ENCODE data around the gene DZIP1L.

Gene DZIP1L

DNA sequence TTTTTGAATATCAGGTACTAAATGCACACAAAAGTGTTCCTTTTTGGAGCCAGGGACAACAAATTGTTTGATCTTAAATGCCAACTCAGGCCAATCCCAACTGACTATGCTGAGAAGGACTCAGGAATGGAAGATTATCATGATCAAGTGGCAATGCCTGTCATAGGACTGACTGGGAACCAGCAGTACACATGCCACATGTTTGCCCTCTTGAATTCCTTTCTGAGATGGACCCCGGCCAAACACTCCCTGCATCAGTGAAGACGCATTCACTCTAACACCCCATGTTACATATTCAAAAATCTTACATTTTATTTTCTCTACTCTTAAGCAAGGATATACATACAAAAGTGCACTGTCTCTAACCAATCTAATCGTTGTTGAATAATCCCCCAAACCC, 69.3 kb downstream of the DZIP1L start:
- TF ChIP-seq SIN3A (IDR thresholded peaks at IDR 0.05; ENCODE audit: borderline replicate concordance, insufficient read depth, low read length) (no peak), TAF1 (IDR thresholded peaks at IDR 0.05; ENCODE audit: borderline replicate concordance, insufficient read depth, low read length) (no peak)

GRCh38 chr3:138043266-138044029, 72.0 kb downstream of the DZIP1L start:
- no peak for TF ChIP-seq POLR2AphosphoS5 (IDR thresholded peaks at IDR 0.05; ENCODE audit: low read depth, low read length)
- no peak for TF ChIP-seq FOXP2 (optimal IDR thresholded peaks at IDR 0.05; ENCODE audit: borderline replicate concordance, extremely low read depth, extremely low read length, insufficient read depth)
- TF ChIP-seq, protein P1, sequence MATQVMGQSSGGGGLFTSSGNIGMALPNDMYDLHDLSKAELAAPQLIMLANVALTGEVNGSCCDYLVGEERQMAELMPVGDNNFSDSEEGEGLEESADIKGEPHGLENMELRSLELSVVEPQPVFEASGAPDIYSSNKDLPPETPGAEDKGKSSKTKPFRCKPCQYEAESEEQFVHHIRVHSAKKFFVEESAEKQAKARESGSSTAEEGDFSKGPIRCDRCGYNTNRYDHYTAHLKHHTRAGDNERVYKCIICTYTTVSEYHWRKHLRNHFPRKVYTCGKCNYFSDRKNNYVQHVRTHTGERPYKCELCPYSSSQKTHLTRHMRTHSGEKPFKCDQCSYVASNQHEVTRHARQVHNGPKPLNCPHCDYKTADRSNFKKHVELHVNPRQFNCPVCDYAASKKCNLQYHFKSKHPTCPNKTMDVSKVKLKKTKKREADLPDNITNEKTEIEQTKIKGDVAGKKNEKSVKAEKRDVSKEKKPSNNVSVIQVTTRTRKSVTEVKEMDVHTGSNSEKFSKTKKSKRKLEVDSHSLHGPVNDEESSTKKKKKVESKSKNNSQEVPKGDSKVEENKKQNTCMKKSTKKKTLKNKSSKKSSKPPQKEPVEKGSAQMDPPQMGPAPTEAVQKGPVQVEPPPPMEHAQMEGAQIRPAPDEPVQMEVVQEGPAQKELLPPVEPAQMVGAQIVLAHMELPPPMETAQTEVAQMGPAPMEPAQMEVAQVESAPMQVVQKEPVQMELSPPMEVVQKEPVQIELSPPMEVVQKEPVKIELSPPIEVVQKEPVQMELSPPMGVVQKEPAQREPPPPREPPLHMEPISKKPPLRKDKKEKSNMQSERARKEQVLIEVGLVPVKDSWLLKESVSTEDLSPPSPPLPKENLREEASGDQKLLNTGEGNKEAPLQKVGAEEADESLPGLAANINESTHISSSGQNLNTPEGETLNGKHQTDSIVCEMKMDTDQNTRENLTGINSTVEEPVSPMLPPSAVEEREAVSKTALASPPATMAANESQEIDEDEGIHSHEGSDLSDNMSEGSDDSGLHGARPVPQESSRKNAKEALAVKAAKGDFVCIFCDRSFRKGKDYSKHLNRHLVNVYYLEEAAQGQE (IDR thresholded peaks at IDR 0.05; ENCODE audit: insufficient read depth in 1 of 2, low read depth in 2 of 2, low read length in 2 of 2) = no peak
- no peak for TF ChIP-seq TAF1 (IDR thresholded peaks at IDR 0.05; ENCODE audit: borderline replicate concordance, insufficient read depth, low read length)
- TF ChIP-seq SIN3A (IDR thresholded peaks at IDR 0.05; ENCODE audit: borderline replicate concordance, insufficient read depth, low read length) = no peak

GRCh38 chr3:138042043-138042442, 73.4 kb downstream of the DZIP1L start:
- no peak for TF ChIP-seq POLR2AphosphoS5 (IDR thresholded peaks at IDR 0.05; ENCODE audit: low read depth, low read length)
- no peak for TF ChIP-seq TAF1 (IDR thresholded peaks at IDR 0.05; ENCODE audit: borderline replicate concordance, insufficient read depth, low read length)
- TF ChIP-seq, protein P1 (IDR thresholded peaks at IDR 0.05; ENCODE audit: insufficient read depth in 1 of 2, low read depth in 2 of 2, low read length in 2 of 2) = no peak
- TF ChIP-seq SIN3A (IDR thresholded peaks at IDR 0.05; ENCODE audit: borderline replicate concordance, insufficient read depth, low read length) = no peak
- TF ChIP-seq FOXP2 (optimal IDR thresholded peaks at IDR 0.05; ENCODE audit: borderline replicate concordance, extremely low read depth, extremely low read length, insufficient read depth) = no peak

DNA sequence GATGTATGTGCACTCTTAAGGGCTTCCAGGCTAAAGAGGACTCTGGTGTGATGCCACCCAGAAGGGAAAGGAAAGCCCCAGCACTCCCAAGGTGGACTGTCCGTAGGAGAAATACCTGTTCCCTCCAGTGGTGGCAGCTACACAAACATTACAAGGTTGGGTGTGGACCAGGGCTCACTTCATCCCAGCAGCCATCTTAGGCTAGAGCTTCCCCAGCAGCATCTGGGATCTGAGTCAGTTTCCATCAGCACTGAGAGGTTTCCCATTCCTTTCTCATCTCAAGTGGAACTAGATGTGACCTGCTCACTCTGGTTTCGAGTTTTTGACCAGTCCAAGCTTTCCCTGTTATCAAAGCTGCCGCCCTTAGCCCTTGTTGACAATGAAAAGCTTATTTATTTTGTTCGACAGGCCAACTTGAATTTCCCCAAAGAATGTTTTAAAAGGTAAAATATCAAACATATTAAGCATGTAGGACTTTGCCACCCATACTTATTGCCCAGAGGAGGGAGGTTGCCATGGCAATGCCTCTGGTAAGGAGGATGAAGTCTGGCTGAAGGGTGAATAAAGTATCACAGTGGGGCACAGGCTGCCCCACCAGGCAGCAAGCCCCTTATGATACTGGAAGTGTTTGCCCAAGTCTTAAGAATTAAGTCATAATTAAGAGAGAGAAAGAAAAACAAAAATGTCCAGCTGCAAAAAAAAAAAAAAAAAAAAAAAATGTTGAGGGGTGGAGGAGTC, 76.5 kb downstream of the DZIP1L start:
- TF ChIP-seq TAF1 (IDR thresholded peaks at IDR 0.05; ENCODE audit: borderline replicate concordance, insufficient read depth, low read length) (no peak), SIN3A (IDR thresholded peaks at IDR 0.05; ENCODE audit: borderline replicate concordance, insufficient read depth, low read length) (no peak), POLR2AphosphoS5 (IDR thresholded peaks at IDR 0.05; ENCODE audit: low read depth, low read length) (no peak), FOXP2 (optimal IDR thresholded peaks at IDR 0.05; ENCODE audit: borderline replicate concordance, extremely low read depth, extremely low read length, insufficient read depth) (no peak)
- TF ChIP-seq, protein P1 (IDR thresholded peaks at IDR 0.05; ENCODE audit: insufficient read depth in 1 of 2, low read depth in 2 of 2, low read length in 2 of 2) = no peak

- TF ChIP-seq TAF1 (IDR thresholded peaks at IDR 0.05; ENCODE audit: borderline replicate concordance, insufficient read depth, low read length) (no peak), SIN3A (IDR thresholded peaks at IDR 0.05; ENCODE audit: borderline replicate concordance, insufficient read depth, low read length) (no peak), FOXP2 (optimal IDR thresholded peaks at IDR 0.05; ENCODE audit: borderline replicate concordance, extremely low read depth, extremely low read length, insufficient read depth) (no peak)
Measured at GRCh38 chr3:138036572-138036971, 78.8 kb downstream of the DZIP1L start.

DNA sequence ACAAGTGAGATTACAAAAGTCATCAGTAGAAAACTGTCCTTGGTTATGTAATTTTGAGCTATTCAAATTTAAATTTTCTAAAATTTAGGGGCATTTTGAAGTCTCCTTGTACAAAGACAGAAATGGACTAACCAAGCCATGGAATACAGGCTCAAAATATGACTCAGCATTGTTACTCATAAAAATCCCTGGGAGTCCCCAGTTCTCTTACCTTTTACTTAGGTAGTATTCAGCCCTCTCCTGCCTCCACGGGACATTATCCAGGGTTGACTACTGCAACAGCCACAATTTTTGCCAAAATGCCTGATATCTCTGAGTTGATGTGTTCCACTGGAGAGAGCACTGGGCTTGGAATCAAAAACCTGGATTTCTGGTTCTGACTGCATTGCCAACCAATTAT, 80.5 kb downstream of the DZIP1L start:
- TF ChIP-seq POLR2AphosphoS5 (IDR thresholded peaks at IDR 0.05; ENCODE audit: low read depth, low read length) (no peak), SIN3A (IDR thresholded peaks at IDR 0.05; ENCODE audit: borderline replicate concordance, insufficient read depth, low read length) (no peak), TAF1 (IDR thresholded peaks at IDR 0.05; ENCODE audit: borderline replicate concordance, insufficient read depth, low read length) (no peak), FOXP2 (optimal IDR thresholded peaks at IDR 0.05; ENCODE audit: borderline replicate concordance, extremely low read depth, extremely low read length, insufficient read depth) (no peak)
- TF ChIP-seq, protein P1 (IDR thresholded peaks at IDR 0.05; ENCODE audit: insufficient read depth in 1 of 2, low read depth in 2 of 2, low read length in 2 of 2) = no peak
